HEK293 (cell line): ENCODE results near the gene AMN.
"Not testable (repeated sequence)": the region's sequence is repeated elsewhere in the genome, so short reads cannot be mapped to it uniquely, and the experiment has no call there.

ENCODE experiments used
- CTCF ChIA-PET: fragments of 350-600 bp; formaldehyde crosslinking; extraction: SDS; loops from one replicate; lab custom pipeline; 2021; ENCODE audit warnings: antibody characterized with exemption; lab: Yijun Ruan, JAX
- POLR2A ChIA-PET: fragments of 300-600 bp; formaldehyde crosslinking; extraction: SDS; loops from one replicate; lab custom pipeline; 2020; ENCODE audit warnings: antibody characterized with exemption, inconsistent platforms; lab: Yijun Ruan, JAX
- H3K27ac ChIP-seq: fragments of 200-500 bp; sonication (Bioruptor generic); 2 replicates; pipeline ENCODE4 v1.5.1; 2014; ENCODE audit warnings: low read depth, low read length, control low read depth, inconsistent platforms; ENCODE audit errors: extremely low read depth
- H3K36me3 ChIP-seq, 2 experiments: fragments of 200-500 bp in 1 of 2; sonication (Bioruptor generic) in 1 of 2; 1 replicate in 1 of 2; 2 replicates in 1 of 2; pipeline ENCODE4 v1.5.1; 2014 to 2017; ENCODE audit warnings: inconsistent platforms in 2 of 2, low read length in 2 of 2; ENCODE audit not compliant: control insufficient read depth in 2 of 2, insufficient read depth in 1 of 2
- H3K4me1 ChIP-seq: fragments of 200-500 bp; sonication (Bioruptor generic); 2 replicates; pipeline ENCODE4 v1.5.1; 2014; ENCODE audit warnings: mild to moderate bottlenecking, low read length, inconsistent platforms; ENCODE audit not compliant: control insufficient read depth, insufficient read depth
- H3K4me3 ChIP-seq: 2 replicates; pipeline ENCODE4 v1.5.1; 2011; ENCODE audit warnings: low read depth, mild to moderate bottlenecking, control low read depth, low read length, moderate library complexity
- H3K9me3 ChIP-seq: fragments of 200-500 bp; sonication (Bioruptor generic); 2 replicates; pipeline ENCODE4 v1.5.1; 2014; ENCODE audit warnings: low read depth, low read length, inconsistent platforms; ENCODE audit not compliant: control insufficient read depth, insufficient read depth
- HOXC10 ChIP-seq: sonication (generic); formaldehyde crosslinking; IDR thresholded peaks from 2 replicates; pipeline ENCODE4 v1.8.1; 2023; ENCODE audit warnings: mild to moderate bottlenecking, missing genetic modification reagents
- KLF1 ChIP-seq: fragments of 450-650 bp; formaldehyde crosslinking; IDR thresholded peaks from 2 replicates; pipeline ENCODE4 v1.5.1; 2016; ENCODE audit warnings: missing biosample characterization, missing genetic modification characterization
- SCRT2 ChIP-seq: fragments of 450-650 bp; formaldehyde crosslinking; IDR thresholded peaks from 2 replicates; pipeline ENCODE4 v1.5.1; 2016; ENCODE audit warnings: missing biosample characterization, missing genetic modification characterization
- ZBTB7A ChIP-seq: fragments of 450-650 bp; formaldehyde crosslinking; IDR thresholded peaks from 2 replicates; pipeline ENCODE4 v1.5.1; 2016; ENCODE audit warnings: low read depth, missing biosample characterization, missing genetic modification characterization
- ZIC2 ChIP-seq: fragments of 450-650 bp; formaldehyde crosslinking; IDR thresholded peaks from 2 replicates; pipeline ENCODE4 v1.5.1; 2016; ENCODE audit warnings: missing biosample characterization, missing genetic modification characterization
- ZNF114 ChIP-seq: fragments of 450-650 bp; formaldehyde crosslinking; IDR thresholded peaks from 2 replicates; pipeline ENCODE4 v1.5.0; 2017; ENCODE audit warnings: missing biosample characterization, missing genetic modification characterization
- ZNF121 ChIP-seq: fragments of 450-650 bp; formaldehyde crosslinking; IDR thresholded peaks from 2 replicates; pipeline ENCODE4 v1.5.1; 2016; ENCODE audit warnings: missing biosample characterization, missing genetic modification characterization
- ZNF132 ChIP-seq: fragments of 450-650 bp; formaldehyde crosslinking; IDR thresholded peaks from 2 replicates; pipeline ENCODE4 v1.5.1; 2017; ENCODE audit warnings: missing biosample characterization, missing genetic modification characterization, borderline replicate concordance
- ZNF174 ChIP-seq: fragments of 450-650 bp; formaldehyde crosslinking; IDR thresholded peaks from 2 replicates; pipeline ENCODE4 v1.5.0; 2017; ENCODE audit warnings: missing biosample characterization, mild to moderate bottlenecking, missing genetic modification characterization
- ZNF558 ChIP-seq: fragments of 450-650 bp; formaldehyde crosslinking; IDR thresholded peaks from 2 replicates; pipeline ENCODE4 v1.5.1; 2016; ENCODE audit warnings: missing biosample characterization, missing genetic modification characterization
- ZNF660 ChIP-seq: fragments of 450-650 bp; IDR thresholded peaks from 2 replicates; pipeline ENCODE4 v1.5.1; 2018; ENCODE audit warnings: missing biosample characterization, mild to moderate bottlenecking, missing genetic modification characterization
- TF ChIP-seq, protein P1 (sequence below): fragments of 450-650 bp; formaldehyde crosslinking; IDR thresholded peaks from 2 replicates; pipeline ENCODE4 v1.5.1; 2017; ENCODE audit warnings: missing biosample characterization, missing genetic modification characterization

Gene AMN

DNA sequence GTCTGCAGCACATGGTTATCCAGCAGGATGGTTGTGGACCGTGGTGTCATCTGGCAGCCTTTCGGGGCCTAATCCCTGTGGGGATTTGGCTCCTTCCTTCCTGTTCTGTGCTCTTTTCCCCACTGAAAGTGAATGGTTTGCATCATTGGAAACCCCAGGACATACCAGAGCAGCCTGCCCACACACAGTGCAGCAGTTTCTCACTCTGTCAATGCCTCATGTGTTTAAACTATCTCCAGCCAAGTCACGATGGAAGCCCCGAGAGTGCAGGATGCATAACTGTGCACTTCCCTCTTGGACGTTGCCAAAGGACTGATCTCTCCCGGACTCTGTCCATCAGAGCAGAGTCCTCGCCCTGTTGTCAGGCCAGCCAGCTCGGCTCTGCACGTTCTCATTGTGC, 29.0 kb upstream of the AMN start (continued):
- TF ChIP-seq, protein P1, sequence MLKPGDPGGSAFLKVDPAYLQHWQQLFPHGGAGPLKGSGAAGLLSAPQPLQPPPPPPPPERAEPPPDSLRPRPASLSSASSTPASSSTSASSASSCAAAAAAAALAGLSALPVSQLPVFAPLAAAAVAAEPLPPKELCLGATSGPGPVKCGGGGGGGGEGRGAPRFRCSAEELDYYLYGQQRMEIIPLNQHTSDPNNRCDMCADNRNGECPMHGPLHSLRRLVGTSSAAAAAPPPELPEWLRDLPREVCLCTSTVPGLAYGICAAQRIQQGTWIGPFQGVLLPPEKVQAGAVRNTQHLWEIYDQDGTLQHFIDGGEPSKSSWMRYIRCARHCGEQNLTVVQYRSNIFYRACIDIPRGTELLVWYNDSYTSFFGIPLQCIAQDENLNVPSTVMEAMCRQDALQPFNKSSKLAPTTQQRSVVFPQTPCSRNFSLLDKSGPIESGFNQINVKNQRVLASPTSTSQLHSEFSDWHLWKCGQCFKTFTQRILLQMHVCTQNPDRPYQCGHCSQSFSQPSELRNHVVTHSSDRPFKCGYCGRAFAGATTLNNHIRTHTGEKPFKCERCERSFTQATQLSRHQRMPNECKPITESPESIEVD = no peak
- no peak for TF ChIP-seq ZNF174 (tag by site-specific recombination)

DNA sequence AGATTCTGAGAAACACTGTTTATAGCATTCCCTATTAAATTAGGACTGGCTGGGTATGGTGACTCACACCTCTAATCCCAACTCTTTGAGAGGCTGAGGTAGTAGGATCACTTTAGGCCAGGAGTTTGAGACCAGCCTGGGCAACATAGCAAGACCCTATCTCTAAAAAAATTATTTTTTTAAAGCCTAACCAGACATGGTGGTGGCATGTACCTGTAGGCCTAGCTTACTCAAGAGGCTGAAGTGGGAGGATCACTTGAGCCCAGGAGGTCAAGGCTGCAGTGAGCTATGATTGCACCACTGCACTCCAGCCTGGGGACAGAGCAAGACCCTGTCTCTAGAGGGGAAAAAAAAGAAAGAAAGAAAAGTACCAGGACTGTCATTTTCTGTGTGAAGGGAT, 25.7 kb upstream of the AMN start:
- H3K9me3 ChIP-seq, POLR2A ChIA-PET, H3K4me3 ChIP-seq, H3K4me1 ChIP-seq, H3K27ac ChIP-seq: not testable (repeated sequence)
- TF ChIP-seq ZNF121 (tag by site-specific recombination) = peak; percentile 73
- peaks cover 0 to 57% of the 10 kb centered on the region in 2 experiments; a peak in 2 of 3 replicates for H3K36me3 ChIP-seq
- CTCF ChIA-PET = interaction anchor here (1.0 to 1.2 kb wide), 3 partner anchors 21 to 203 kb away, joined by 3 to 5 read pairs (median 3); no protein-coding TSS in a partner anchor

DNA sequence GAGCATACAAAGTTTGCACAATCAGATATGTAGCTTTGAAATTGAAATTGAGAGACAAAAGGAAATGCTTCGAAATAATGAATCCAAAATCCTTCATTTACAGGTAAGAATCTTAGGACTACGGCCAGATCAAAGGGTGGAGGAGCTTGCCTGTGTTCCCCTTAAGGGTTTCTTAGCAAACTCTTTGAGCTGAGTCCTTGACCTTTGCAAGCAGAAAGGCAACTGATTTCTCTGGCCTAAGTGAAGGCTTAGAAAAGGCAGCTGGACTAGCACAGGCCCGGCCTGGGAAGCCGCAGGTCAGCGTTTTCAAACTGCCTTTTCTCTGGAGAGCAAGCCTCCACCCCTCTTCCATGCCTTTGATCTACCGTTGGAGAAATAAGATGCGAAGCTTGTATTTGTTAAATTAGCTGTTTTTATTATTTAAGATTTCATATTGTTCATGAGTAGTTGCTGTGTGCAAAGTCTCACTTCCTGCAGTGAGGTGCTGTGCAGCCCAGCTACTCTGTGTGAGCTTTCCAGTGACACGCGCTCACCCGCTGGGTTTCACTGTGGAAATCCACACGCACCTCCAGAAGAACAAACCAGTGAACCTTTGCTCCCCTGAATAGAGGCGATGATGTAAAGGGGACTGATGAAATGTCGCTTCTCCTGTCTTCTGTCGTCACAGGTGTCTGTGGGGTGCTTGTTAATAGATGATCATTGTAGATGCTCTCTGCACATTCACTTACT, 25.0 kb upstream of the AMN start:
- Histone ChIP-seq H3K9me3 (no peaks in the 10 kb centered on the region), H3K4me1 (no peaks in the 10 kb centered on the region), H3K27ac (no peak overlapping the region), H3K36me3 (peaks cover 0 to 56% of the 10 kb centered on the region in 2 experiments; a peak in 2 of 3 replicates), H3K4me3 (no peak overlapping the region)
- CTCF ChIA-PET = interaction anchor here (1.0 to 1.2 kb wide), 3 partner anchors 20 to 204 kb away, joined by 3 to 5 read pairs (median 3); no protein-coding TSS in a partner anchor
- TF ChIP-seq ZNF660 (no peak), ZIC2 (peak; percentile 25; the same call in 1 of the 2 replicates)
- POLR2A ChIA-PET = no interaction called here

DNA sequence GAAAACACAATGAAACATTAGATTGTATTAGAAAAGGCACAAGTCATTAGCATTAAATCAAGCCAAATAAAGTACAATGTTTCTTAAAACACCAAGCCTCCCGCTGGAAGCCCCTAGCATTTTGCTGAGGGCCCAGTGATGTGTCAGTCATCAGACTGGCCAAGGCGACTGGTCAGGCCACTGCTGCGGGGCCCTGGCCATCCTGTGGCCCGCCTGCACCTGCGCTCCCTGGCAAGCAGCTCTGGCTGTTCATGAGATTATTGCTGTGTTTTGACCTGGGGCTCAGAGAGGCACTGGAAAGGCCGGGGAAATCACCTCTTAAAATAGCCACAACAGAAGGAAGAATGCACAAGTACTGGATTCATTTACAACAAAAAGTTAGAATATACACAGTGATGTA, 24.2 kb upstream of the AMN start:
- H3K4me3 ChIP-seq = no peak overlapping the region
- no peaks in the 10 kb centered on the region for H3K4me1 ChIP-seq
- H3K27ac ChIP-seq = no peak overlapping the region
- TF ChIP-seq ZNF558 (tag by site-specific recombination) (no peak), HOXC10 (CRISPR knock-in tag) (no peak), ZNF132 (no peak), ZNF114 (no peak), ZBTB7A (no peak)
- CTCF ChIA-PET = no interaction called here
- peaks cover 0 to 60% of the 10 kb centered on the region in 2 experiments; a peak in 2 of 3 replicates for H3K36me3 ChIP-seq
- H3K9me3 ChIP-seq = no peaks in the 10 kb centered on the region
- POLR2A ChIA-PET = no interaction called here

DNA sequence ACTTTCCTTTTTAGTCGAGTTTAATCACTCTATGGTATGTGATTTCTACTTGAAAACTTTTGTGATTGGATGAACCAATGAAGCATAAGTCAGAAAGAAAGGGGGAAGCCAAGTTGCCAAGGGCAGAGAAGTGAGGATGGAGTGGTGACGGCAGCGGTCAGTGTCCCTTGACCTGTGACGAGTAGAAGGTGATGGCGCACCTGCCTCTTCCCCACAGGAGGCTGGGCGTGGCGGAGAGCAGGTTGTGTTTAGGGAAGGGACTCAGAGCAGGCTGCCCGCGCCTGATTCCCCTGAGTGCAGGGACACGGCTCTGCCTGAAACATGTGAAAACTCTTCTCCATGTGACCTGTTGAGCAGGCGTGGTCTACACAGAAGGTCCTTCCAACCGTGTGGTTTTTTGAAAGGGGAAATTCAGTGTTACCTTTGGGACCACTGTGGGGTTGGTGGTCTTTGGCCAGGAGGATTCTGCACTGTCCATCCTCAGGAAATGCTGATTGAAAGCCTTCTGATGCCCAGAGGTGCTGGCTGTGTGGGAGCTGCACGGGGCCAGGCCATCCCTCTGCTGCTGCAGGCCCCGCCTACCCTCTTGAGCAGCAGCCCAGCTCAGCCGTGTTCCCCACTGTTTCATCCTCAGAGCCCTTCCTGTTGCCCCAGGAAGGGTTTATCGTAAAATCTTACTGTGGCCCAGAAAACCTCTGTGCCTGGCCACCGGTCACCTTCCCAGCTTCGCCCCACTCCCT, 23.5 kb upstream of the AMN start:
- Histone ChIP-seq H3K27ac (no peak overlapping the region), H3K4me3 (no peak overlapping the region), H3K36me3 (peaks cover 0 to 63% of the 10 kb centered on the region in 2 experiments; a peak in 2 of 3 replicates), H3K9me3 (no peaks in the 10 kb centered on the region), H3K4me1 (no peaks in the 10 kb centered on the region)
- TF ChIP-seq KLF1 (tag by site-specific recombination) (no peak), SCRT2 (tag by site-specific recombination) (peak; percentile 76)
- POLR2A ChIA-PET = no interaction called here
- CTCF ChIA-PET = no interaction called here
